K562 (cell line): ENCODE measurements around the gene TM7SF2. TPM values are rescaled to one million over a fixed set of nuclear protein-coding genes. Genes with fewer than 3 reads are reported as not detected.
A peak's percentile ranks its signal among the peaks of the same experiment; 100 is the strongest.

Experiments
- ADNP ChIP-seq: fragments of 200-800 bp; sonication (Bioruptor generic); IDR thresholded peaks from 2 replicates; pipeline ENCODE4 v1.6.1; 2016; ENCODE audit warnings: missing genetic modification characterization, missing compliant biosample characterization
- ATF2 ChIP-seq: sonication (generic); formaldehyde crosslinking; IDR thresholded peaks from 2 replicates; pipeline ENCODE4 v1.8.1; 2022; ENCODE audit warnings: missing genetic modification reagents
- ATF3 ChIP-seq, 2 experiments: fragments of 450-650 bp in 1 of 2; sonication (generic) in 1 of 2; formaldehyde crosslinking in 1 of 2; IDR thresholded peaks in 1 of 2; conservative IDR thresholded peaks in 1 of 2; 2 replicates each; pipeline versions ENCODE4 v1.6.1 to v1.8.1; 2016 to 2023; ENCODE audit warnings: mild to moderate bottlenecking in 2 of 2, moderate library complexity in 2 of 2, inconsistent platforms in 1 of 2, missing genetic modification reagents in 1 of 2
- BCL6 ChIP-seq: fragments of 250-450 bp; sonication (Bioruptor Pico); IDR thresholded peaks from 2 replicates; pipeline ENCODE4 v1.4.0; 2020
- CTCF ChIP-seq, 3 experiments: IDR thresholded peaks in 2 of 3; conservative IDR thresholded peaks in 1 of 3; 2 replicates each; pipeline ENCODE4 v1.5.1; 2011 to 2012; ENCODE audit warnings: low read length in 3 of 3, mild to moderate bottlenecking in 3 of 3, control low read depth in 2 of 3, improper control_type of control experiment in 1 of 3, inconsistent platforms in 1 of 3, low read depth in 1 of 3, mixed read lengths in 1 of 3, moderate library complexity in 1 of 3; ENCODE audit not compliant: insufficient read depth in 2 of 3
- EP400 ChIP-seq: fragments of 450-650 bp; IDR thresholded peaks from 2 replicates; pipeline ENCODE4 v1.6.1; 2017; ENCODE audit warnings: antibody characterized with exemption, mild to moderate bottlenecking, moderate library complexity
- FOXK2 ChIP-seq, 2 experiments: fragments of 450-650 bp; IDR thresholded peaks in 1 of 2; conservative IDR thresholded peaks in 1 of 2; 2 replicates each; pipeline ENCODE4 v1.6.1; 2016; ENCODE audit warnings: low read depth in 2 of 2, mild to moderate bottlenecking in 1 of 2
- HBP1 ChIP-seq: fragments of 450-650 bp; formaldehyde crosslinking; IDR thresholded peaks from 2 replicates; pipeline ENCODE4 v1.4.0; 2022; ENCODE audit warnings: missing genetic modification characterization
- HNRNPL ChIP-seq: fragments of 200-400 bp; formaldehyde crosslinking; IDR thresholded peaks from 2 replicates; pipeline ENCODE4 v1.6.1; 2017; ENCODE audit warnings: low read depth, mild to moderate bottlenecking, low read length
- IRF9 ChIP-seq: fragments of 450-650 bp; IDR thresholded peaks from 2 replicates; pipeline ENCODE4 v1.6.1; 2016; ENCODE audit warnings: missing biosample characterization, missing genetic modification characterization
- MAFF ChIP-seq: IDR thresholded peaks from 2 replicates; pipeline ENCODE4 v1.6.1; 2012; ENCODE audit warnings: low read length, improper control_type of control experiment
- NFYB ChIP-seq: IDR thresholded peaks from 2 replicates; pipeline ENCODE4 v1.6.1; 2011; ENCODE audit warnings: mild to moderate bottlenecking, moderate library complexity; ENCODE audit not compliant: insufficient read length; ENCODE audit errors: extremely low read depth
- PCBP2 ChIP-seq: fragments of 200-400 bp; formaldehyde crosslinking; IDR thresholded peaks from 2 replicates; pipeline ENCODE4 v1.6.1; 2018; ENCODE audit warnings: low read length, low read depth, mild to moderate bottlenecking, moderate library complexity; ENCODE audit not compliant: poor library complexity, severe bottlenecking
- PRPF4 ChIP-seq: fragments of 200-400 bp; formaldehyde crosslinking; IDR thresholded peaks from one replicate; pipeline ENCODE4 v1.6.1; 2017; ENCODE audit warnings: low read length, low read depth, mild to moderate bottlenecking; ENCODE audit not compliant: insufficient read depth, poor library complexity, severe bottlenecking
- ZNF121 ChIP-seq: sonication (generic); formaldehyde crosslinking; conservative IDR thresholded peaks from 2 replicates; pipeline ENCODE4 v1.8.0; 2022; ENCODE audit warnings: missing genetic modification reagents
- ZNF124 ChIP-seq: sonication (generic); formaldehyde crosslinking; IDR thresholded peaks from 2 replicates; pipeline ENCODE4 v1.8.1; 2022; ENCODE audit warnings: missing genetic modification reagents
- ZNF778 ChIP-seq: fragments of 450-650 bp; formaldehyde crosslinking; IDR thresholded peaks from 2 replicates; pipeline ENCODE4 v1.4.0; 2020; ENCODE audit warnings: mild to moderate bottlenecking, moderate library complexity
- ZNF780A ChIP-seq: fragments of 250-450 bp; sonication (Bioruptor Pico); IDR thresholded peaks from 2 replicates; pipeline ENCODE4 v1.5.0; 2021; ENCODE audit warnings: mild to moderate bottlenecking
- polyA plus RNA-seq, 8 experiments: library from polyadenylated mRNA; depleted of rRNA in 4 of 8; stranded (reverse) in 5 of 8; unstranded in 3 of 8; fragments of >200 nt; fragmentation: Nextera tagmentation in 2 of 8; fragmentation: Illumina TruSeq in 1 of 8; extraction: Ambion mirVana in 2 of 8; extraction: Trizol in 1 of 8; gene quantifications; 2 replicates each; pipeline versions ENCODE4 v1.2.1 to v1.2.3, GENCODE V29; 2011 to 2014; ENCODE audit warnings: inconsistent platforms in 1 of 8, missing spikeins in 1 of 8
- total RNA-seq, 7 experiments: library from RNA; depleted of rRNA in 6 of 7; stranded (reverse); fragments of >200 nt in 6 of 7; fragmentation: Illumina TruSeq in 2 of 7; extraction: Trizol in 2 of 7; gene quantifications; 2 replicates each; pipeline versions ENCODE4 v1.2.1 to v1.2.3, GENCODE V29; 2011 to 2021; ENCODE audit warnings: low replicate concordance in 1 of 7

Gene TM7SF2
- total and polyA plus RNA-seq, 9 of the 15 experiments (the other 6 are each of a cell fraction or from before 2014, with no cell fraction given): 1.2 to 22.0 (median 14.3) TPM

GRCh38 chr11:65083834-65084597 is 27.7 kb upstream of the TM7SF2 start, which contains the start of the genes CDCA5 and ZFPL1 (continued):
- TF ChIP-seq PCBP2 (no peak), ADNP (tag) (no peak), ATF2 (CRISPR knock-in tag) (no peak), CTCF (IDR thresholded peaks at IDR 0.05 in 2 of 3, conservative IDR thresholded peaks at IDR 0.05 in 1 of 3; ENCODE audit: insufficient read depth in 2 of 3, low read depth in 1 of 3, low read length in 3 of 3) (no peak; a peak in 1 of 6 replicates), ZNF778 (CRISPR knock-in tag) (no peak), PRPF4 (no peak), ZNF780A (CRISPR knock-in tag) (no peak), ZNF121 (CRISPR knock-in tag) (no peak), ATF3 (IDR thresholded peaks at IDR 0.05) (peak; percentile 89), ATF3 (CRISPR knock-in tag; conservative IDR thresholded peaks at IDR 0.05) (peak; percentile 66; the same call in 1 of the 2 replicates), BCL6 (CRISPR knock-in tag) (no peak), HNRNPL (no peak), MAFF (no peak), EP400 (peak; percentile 100), IRF9 (tag) (no peak), NFYB (no peak), HBP1 (CRISPR knock-in tag) (0 out of 2 replicates have a peak, but pooled peaks have one; percentile 19), ZNF124 (no peak), FOXK2 (conservative IDR thresholded peaks at IDR 0.05 in 1 of 2, IDR thresholded peaks at IDR 0.05 in 1 of 2; ENCODE audit: low read depth in 2 of 2) (peak; percentile 87 to 88)
